Activated CD4-positive, alpha-beta T cell treated with anti-CD3 and anti-CD28 coated beads, Interleukin-2, Interleukin-6, amounts not matched to agents 100 ng/mL and 50 ng/mL, durations not matched to agents 16 hours and 8 hours (primary cell): ENCODE data around the gene PLTP.

Source experiments
- DNase-seq: peaks from one replicate; pipeline ENCODE4 v3.0.0-alpha.2; 2020

The PLTP gene

DNA sequence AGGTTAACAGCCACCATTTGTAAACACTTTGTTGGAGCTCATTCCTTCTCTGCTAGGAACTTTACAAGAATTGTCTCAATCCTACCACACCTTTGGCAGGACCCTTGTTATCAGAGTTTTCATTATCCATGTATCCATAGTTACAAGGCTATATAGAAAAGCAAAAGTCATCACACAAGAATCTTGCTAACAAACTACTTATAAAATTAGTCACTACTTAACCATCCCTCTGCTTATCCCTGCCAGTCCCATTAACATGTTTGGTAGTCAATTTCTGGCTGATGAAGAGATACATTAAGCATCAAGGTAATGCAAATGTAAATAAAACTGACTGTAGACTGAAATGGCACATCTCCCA lies 44.2 kb downstream of the PLTP start:
- no peak for DNase-seq

DNA sequence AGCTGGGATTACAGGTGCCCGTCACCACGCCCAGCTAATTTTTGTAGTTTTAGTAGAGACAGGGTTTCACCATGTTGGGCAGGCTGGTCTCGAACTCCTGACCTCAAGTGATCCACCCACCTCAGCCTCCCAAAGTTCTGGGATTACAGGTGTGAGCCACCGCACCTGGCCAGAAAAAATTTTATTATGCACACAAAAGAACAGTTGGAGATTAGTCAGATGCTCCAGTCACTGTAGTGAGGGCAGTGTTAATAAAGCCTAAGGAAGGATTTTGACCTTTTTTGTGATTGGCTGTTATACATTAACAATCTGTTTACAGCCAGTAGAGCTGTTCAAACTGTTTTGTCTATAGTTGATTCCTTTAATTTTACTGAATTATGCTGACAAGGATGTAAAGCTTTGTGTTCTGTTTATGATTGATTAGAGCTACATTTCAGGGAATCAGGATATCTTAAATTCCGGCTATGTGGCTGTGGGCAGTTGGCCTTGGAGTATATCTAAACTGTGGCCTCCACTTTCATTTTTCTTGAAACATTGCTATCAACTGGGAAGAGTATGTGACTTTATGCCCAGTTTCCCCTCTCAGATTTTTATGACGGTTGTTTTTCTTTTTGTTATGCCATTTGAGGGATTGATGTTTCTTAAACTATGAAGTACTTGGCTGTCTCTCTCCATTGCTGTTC lies 44.7 kb downstream of the PLTP start:
- DNase-seq, result no peak

DNA sequence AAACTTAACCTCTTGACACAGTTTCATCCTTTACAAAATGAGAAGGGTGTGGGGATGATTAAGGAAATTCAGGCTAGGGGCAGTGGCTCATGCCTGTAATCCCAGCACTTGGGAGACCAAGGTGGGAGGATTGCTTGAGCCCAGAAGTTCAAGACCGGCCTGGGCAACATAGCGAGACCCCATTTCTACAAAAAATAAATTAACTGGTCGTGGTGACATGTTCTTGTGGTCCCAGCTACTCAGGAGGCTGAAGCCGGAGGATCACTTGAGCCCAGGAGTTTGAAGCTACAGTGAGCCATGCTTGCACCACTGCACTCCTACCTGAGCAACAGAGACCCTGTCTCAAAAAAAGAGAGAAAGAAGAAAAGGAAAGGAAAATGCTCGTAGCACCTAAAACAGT lies 45.5 kb downstream of the PLTP start:
- no peak for DNase-seq

DNA sequence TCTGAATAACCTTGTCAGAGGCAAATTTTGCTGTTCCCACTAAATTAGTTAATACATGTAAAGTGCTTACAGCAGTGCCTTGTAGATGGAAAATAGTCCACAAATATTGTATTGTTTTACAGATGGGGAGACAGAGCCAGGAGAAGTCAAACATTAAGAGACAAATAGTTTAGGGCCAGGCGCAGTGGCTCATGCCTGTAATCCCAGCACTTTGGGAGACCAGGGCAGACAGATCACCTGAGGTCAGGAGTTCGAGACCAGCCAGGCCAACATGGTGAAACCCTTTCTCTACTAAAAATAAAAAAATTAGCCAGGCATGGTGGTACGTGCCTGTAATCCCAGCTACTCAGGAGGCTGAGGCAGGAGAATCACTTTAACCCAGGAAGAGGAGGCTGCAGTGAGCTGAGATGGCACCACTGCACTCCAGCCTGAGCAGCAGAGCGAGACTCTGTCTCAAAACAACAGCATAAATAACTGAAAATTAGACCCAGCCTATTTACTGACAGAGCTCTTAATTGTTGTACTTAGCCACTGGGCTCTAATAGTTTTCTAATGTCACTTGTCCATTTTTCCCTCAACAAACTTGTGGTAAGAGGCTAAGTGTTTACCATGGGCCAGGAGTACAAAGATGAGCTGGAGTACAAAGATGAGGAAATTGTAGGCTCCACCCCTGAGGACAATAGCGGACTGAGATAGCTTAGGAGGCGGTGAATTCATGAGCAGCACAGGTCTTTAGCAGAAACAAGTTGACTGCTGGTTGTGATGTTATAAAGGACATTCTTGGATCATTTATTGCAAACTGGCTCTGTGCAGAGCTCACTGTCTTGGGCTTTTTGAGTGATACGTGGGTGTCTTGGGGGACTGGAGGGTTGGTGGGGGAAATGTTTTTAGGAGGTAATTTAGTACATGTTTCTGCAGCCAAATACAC lies 48.1 kb downstream of the PLTP start:
- no peak for DNase-seq

DNA sequence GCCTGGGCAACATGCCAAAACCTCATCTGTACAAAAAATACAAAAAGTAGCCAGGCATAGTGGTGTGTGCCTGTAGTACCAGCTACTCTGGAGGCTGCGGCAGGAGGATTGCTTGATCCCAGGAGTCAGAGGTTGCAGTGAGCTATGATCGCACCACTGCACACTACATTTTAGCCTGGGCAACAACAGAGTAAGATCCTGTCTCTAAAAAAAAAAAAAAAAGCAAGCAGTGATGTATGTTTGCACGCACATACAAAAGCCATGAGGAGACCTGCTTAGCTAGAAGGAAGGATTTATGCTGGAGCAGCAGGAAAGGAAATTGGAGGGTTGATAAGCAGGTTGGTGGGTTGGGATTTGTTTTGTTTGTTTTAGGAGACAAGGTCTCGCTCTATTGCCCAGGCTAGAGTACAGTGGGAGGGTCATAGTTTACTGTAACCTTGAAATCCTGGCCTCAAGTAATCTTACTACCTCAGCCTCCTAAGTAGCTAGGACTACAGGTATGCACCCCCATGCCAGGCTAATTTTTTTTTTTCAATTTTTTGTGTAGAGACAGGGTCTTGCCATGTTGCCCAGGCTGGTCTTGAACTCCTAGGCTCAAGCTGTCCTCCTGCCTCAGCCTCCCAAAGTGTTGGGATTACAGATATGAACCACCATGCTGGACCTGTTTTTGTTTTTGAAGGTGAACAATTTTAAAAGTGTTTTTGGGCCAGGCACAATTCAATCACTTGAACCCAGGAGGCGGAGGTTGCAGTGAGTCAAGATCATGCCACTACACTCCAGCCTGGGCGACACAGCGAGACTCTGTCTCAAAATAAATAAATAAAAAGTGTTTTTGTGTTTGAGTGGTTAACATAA lies 50.5 kb downstream of the PLTP start:
- DNase-seq, result no peak

DNA sequence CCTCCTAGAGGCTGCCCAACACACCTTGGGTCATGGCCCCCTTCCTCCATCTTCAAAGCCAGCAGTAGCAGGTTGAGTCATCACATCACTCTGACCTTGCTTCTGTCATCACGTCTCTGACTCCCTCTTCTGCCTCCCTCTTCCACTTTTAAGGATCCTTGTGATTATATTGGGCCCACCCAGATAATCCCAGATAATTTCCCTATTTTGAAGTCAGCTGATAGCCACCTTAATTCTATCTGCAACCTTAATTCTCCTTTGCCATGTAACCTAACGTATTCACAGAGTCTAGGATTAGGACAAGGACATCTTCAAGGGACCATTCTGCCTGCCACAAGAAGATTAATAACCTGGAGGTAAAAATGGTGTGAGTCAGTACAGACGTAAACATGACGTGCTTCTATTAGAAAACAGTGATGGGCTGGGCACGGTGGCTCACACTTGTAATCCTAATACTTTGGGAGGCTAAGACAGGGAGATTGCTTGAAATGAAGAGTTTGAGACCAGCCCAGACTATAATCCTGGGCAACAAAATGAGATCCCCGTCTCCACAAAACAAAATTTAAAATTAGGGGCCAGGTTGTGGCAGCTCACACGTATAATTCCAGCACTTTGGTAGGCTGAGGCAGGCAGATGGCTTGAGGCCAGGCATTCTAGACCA lies 51.3 kb downstream of the PLTP start:
- no peak for DNase-seq

DNA sequence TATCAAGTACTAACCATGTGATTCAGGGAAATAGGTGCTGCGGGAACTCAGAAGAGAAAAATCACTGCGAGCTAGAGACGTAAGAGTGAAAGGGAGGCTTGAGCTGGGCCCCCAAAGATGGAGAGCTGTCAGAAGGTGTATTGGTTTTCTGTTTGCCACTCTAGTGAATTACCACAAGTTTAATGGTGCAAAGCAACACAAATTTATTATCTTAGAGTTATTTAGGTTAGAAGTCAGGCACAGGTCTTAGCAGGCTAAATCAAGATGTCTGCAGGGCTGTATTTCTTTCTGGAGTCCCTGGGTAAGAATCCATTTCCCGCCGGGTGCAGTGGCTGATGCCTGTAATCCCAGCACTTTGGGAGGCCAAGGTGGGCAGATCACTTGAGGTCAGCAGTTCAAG lies 52.0 kb downstream of the PLTP start:
- DNase-seq, result no peak

DNA sequence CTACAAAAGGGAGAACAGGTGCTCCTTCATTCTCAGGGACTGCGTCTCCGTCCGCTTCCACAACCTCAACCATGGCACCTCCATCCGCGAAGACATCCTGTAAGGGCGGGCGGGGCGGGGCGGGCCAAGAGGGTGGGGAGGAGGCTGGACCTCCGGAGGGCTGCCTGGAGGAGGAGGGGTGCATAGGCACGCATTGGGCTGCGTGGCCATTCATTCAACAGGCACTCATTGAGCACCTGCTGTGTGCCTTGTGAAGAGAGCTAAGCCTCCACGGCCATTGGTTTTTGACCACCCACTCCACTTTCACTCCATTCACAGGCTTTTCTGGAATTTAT lies 54.1 kb downstream of the PLTP start:
- DNase-seq, result peak; percentile 65

DNA sequence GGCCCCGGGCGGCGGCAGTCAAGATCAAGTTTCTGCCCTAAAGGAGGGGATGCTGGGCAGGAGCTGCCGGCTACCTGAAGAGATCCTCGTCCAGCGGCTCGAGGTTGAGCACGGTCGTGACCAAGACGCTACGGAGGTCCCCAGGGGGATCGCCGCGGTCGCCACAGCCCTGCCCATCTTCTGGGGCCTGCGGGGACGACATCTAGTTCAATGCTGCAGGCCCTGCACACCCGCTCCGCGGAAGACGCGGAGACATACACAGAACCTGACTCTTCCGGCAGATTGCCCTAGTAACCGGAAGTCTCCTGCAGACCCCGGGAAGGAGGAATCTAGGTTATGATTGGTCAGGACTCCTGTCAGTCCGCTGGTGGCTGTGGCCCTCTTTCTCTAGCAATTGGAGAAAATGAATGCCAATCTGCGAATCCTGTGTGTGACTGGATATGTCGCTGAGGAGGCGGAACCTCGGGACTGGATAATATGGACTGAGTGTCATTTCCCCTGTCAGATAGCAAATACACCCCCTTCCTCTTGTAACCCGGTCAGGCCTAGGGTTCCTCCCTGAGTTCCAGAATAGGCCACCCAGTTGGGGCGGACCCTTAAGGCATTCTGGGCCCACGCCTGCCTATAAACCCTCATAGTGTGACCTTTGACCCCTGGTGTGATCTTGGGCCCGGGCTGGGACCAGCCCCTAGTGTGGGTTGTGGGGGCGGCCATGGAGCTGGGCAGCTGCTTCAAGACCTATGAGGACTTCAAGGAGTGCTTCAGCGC lies 54.7 kb downstream of the PLTP start, which contains the start of the genes ACOT8 and ZSWIM3:
ACOT8 (minus strand) TSS at position 279 of the 768 bp plus-strand sequence; CDS start at position 202, 77 bp downstream.
ZSWIM3 (plus strand) TSS at position 501 of the 768 bp plus-strand sequence; CDS start at position 713, 212 bp downstream.
- DNase-seq, result peak; percentile 100

DNA sequence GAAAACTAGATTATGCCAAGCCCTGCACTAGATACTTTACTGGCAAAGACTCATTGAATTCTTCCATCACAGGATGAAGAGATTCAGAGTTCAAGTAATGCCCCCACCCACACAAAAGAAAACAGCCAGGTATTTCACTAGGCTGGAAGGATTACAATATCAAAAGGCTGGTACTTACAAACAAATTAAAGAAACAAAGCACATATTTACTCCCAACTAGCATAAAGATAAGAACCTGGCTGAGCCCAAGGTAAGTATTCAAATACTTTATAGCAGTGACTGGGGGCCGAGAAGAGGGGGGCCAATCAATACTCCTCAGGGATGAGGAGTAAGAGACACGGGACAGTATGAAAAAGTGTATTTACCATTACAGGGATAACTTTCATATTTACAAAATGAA lies 58.5 kb downstream of the PLTP start:
- no peak for DNase-seq

DNA sequence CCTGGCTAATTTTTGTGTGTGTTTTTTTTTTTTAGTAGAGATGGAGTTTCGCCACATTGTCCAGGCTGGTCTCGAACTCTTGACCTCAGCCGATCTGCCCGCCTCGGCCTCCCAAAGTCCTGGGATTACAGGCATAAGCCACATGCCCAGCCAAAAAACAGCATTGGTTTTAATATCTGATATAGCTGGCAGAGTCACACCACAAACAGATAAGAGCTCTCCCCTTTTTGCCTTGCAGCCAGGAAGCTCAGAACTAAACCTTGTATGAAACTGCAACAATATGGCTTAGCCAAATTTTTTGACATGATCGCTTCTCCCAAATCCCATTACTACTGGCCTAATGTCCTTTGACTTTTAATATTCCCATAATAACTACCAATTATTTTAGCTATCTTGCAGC lies 59.6 kb downstream of the PLTP start:
- DNase-seq, result no peak

DNA sequence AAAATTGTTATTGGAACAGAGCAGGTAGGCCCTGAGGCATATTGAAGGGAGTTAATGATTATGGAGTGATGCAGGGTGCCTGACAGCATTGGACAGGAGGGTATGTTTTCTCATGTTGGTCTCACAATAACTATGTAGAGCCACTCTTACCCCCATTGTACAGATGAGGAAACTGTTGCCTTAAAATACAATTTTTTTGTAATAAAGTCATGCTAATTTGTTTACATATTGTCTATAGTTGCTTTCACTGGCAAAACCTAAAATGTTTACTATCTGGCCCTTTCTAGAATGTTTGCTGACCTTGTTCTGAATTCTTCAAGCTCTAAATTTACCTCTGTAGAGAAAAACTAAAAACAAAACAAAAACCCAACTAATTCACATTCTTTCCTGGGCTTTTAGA lies 60.5 kb downstream of the PLTP start:
- no peak for DNase-seq

DNA sequence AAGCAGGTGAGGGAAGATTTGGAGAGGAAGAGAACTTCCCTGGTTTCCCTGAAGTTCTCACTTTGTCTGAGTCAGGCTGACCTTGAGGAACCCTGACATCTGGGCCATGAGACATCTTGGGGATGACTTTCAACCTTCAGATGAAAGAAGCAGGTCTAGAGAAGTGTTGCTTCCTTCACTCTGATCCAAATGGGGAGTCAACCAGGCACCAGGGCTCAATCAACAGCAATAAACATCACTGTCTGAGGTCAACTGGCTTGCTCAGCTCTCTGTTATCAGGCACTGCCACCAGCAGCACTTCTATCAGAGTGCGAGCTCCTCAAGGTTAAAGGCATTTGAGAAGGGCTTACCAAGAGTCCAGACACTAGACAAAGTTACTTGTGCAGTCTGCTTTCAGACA lies 61.0 kb downstream of the PLTP start:
- DNase-seq, result no peak

DNA sequence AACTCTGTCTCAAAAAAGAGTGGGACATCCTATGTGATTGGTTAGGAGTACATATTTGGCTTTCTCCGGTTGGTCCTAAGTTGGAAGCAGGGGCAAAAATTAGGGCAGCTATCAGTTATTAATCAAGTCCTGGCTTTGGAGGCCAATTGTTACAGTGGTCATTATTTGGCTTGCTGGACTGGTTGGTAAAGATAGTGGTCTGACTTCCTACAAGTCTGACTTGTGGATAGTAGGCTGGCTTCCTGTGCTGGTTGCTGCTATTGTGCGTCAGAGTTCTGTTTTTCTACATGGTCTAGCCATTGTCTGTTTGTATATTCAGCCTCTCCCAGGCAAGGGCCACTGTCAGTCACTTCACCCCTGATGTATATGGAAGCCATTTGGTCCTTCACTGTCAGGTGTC lies 61.7 kb downstream of the PLTP start:
- DNase-seq, result no peak

DNA sequence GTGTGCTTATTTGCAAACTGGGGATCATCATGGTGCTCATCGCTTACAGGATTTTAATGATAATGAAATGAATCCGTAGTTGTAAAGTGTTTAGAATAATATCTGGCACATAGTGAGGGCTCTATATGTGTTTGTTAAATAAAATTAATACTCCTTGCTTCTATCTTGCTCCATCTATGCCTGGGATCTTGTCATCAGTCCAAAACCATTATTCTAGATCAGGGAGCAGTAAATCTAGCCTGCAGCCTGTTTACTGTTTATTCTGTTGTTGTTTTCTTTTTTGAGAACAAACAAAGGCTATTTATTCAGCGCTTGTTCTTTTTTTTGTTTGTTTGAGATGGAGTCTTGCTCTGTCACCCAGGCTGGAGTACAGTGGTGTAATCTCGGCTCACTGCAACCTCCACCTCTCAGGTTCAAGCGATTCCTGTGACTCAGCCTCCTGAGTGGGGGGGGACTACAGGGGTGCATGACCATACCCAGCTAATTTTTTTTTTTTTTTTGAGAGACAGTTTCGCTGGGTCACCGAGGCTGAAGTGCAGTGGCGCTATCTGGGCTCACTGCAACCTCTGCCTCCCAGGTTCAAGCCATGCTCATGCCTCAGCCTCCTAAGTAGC lies 62.9 kb downstream of the PLTP start:
- no peak for DNase-seq
